ENCODE data around the gene TBC1D22B. TPM values are rescaled to one million over a fixed set of nuclear protein-coding genes. Genes with fewer than 3 reads are reported as not detected.

The TBC1D22B gene
- total and polyA plus RNA-seq, 2 donors (not counting 3 experiments of a cell fraction or from before 2014, with no cell fraction given) = 13.1 to 13.6 TPM

GRCh38 chr6:37257320-37257633 lies 295 bp upstream of the TBC1D22B start:
- H3K4me2 ChIP-seq (ENCODE audit: insufficient read depth, low read length) = peak overlapping the region; percentile 77
- H3K4me1 ChIP-seq (ENCODE audit: control insufficient read depth, extremely low read depth, insufficient read depth, low read length) = peaks cover 22% of the 10 kb centered on the region
- H3K9ac ChIP-seq (replicated peaks; ENCODE audit: extremely low read depth, insufficient read depth, low read length) = peak overlapping the region; percentile 99
- peaks cover 30% of the 10 kb centered on the region for H3K79me2 ChIP-seq (ENCODE audit: control insufficient read depth, insufficient read depth, low read length)
- peak overlapping the region; percentile 97 for H3K27ac ChIP-seq (ENCODE audit: insufficient read depth, low read depth, low read length)
- ChIA-PET POLR2A (interaction anchor here (0.5 to 2.0 kb wide), 6 partner anchors 13 to 121 kb away, joined by 3 to 6 read pairs (median 3); partner anchors contain the start of gene PIM1), CTCF (interaction anchor here (0.6 to 2.4 kb wide), 7 partner anchors 11 to 57 kb away, joined by 3 to 9 read pairs (median 3); no protein-coding TSS in a partner anchor)
- TF ChIP-seq MAX (IDR thresholded peaks at IDR 0.05; ENCODE audit: insufficient read depth, insufficient read length) (no peak), FOS (IDR thresholded peaks at IDR 0.05; ENCODE audit: borderline replicate concordance, insufficient read depth, low read length) (no peak)
- H3K36me3 ChIP-seq (ENCODE audit: control insufficient read depth in 2 of 2, extremely low read depth in 1 of 2, insufficient read depth in 2 of 2, low read length in 2 of 2) = no peaks in the 10 kb centered on the region
- dilution Hi-C loops (cut with MboI; ENCODE audit: extremely low pct_ligation_motif_present, low sequenced_read_pairs) (no loop called here), intact Hi-C loops (cut with micrococcal nuclease) (no loop called here)
- FAIRE-seq (no peak), DNase-seq (ENCODE audit: low read depth, low spot score) (no peak)
- H3K9me3 ChIP-seq (replicated peaks; ENCODE audit: control insufficient read depth, insufficient read depth, low read length) = no peaks in the 10 kb centered on the region
- no peaks in the 10 kb centered on the region for H3K9me1 ChIP-seq (replicated peaks; ENCODE audit: control insufficient read depth, extremely low read depth, insufficient read depth, low read length)
- H4K20me1 ChIP-seq (replicated peaks; ENCODE audit: control insufficient read depth, extremely low read depth, insufficient read depth, low read length) = no peaks in the 10 kb centered on the region
- peak overlapping the region; percentile 70 to 98 (median 80) for H3K4me3 ChIP-seq (replicated peaks in 1 of 3; ENCODE audit: insufficient read depth in 1 of 3, low read depth in 1 of 3, low read length in 3 of 3)
- peak overlapping the region; percentile 66 for H2AFZ ChIP-seq (ENCODE audit: low read depth, low read length)
- no TSS peak for BruUV-seq (replicated peaks)
- H3K27me3 ChIP-seq (ENCODE audit: control insufficient read depth in 2 of 2, insufficient read depth in 2 of 2, low read length in 2 of 2) = no peaks in the 10 kb centered on the region

- peak overlapping the region; percentile 92 for H3K4me2 ChIP-seq (ENCODE audit: insufficient read depth, low read length)
- H3K4me3 ChIP-seq (replicated peaks in 1 of 3; ENCODE audit: insufficient read depth in 1 of 3, low read depth in 1 of 3, low read length in 3 of 3) = peak overlapping the region; percentile 70 to 98 (median 80)
- TF ChIP-seq GATA2 (IDR thresholded peaks at IDR 0.05; ENCODE audit: insufficient read depth, insufficient read length, low read depth, low read length) = no peak
- no peak for TF ChIP-seq EZH2 (IDR thresholded peaks at IDR 0.05; ENCODE audit: borderline replicate concordance, low read depth, low read length, severe bottlenecking)
- TF ChIP-seq POLR2A (IDR thresholded peaks at IDR 0.05; ENCODE audit: low read depth, low read length) = peak; percentile 53
- H3K27ac ChIP-seq (ENCODE audit: insufficient read depth, low read depth, low read length) = peak overlapping the region; percentile 97
- POLR2A ChIA-PET = interaction anchor here (0.9 to 2.0 kb wide), 4 partner anchors 14 to 18 kb away, joined by 3 to 6 read pairs (median 4); no protein-coding TSS in a partner anchor
- H2AFZ ChIP-seq (ENCODE audit: low read depth, low read length) = peak overlapping the region; percentile 86
- DNase-seq (ENCODE audit: low read depth, low spot score) = peak; percentile 50
- no peaks in the 10 kb centered on the region for H3K9me1 ChIP-seq (replicated peaks; ENCODE audit: control insufficient read depth, extremely low read depth, insufficient read depth, low read length)
- intact Hi-C loops (cut with micrococcal nuclease) (loop anchor here (1.0 to 2.0 kb wide), 3 partner anchors 18 to 229 kb away; no protein-coding TSS in a partner anchor), dilution Hi-C loops (cut with MboI; ENCODE audit: extremely low pct_ligation_motif_present, low sequenced_read_pairs) (no loop called here)
- H3K9me3 ChIP-seq (replicated peaks; ENCODE audit: control insufficient read depth, insufficient read depth, low read length) = no peaks in the 10 kb centered on the region
- peak overlapping the region; percentile 99 for H3K9ac ChIP-seq (replicated peaks; ENCODE audit: extremely low read depth, insufficient read depth, low read length)
- no peaks in the 10 kb centered on the region for H4K20me1 ChIP-seq (replicated peaks; ENCODE audit: control insufficient read depth, extremely low read depth, insufficient read depth, low read length)
- H3K79me2 ChIP-seq (ENCODE audit: control insufficient read depth, insufficient read depth, low read length) = peaks cover 41% of the 10 kb centered on the region
- H3K27me3 ChIP-seq (ENCODE audit: control insufficient read depth in 2 of 2, insufficient read depth in 2 of 2, low read length in 2 of 2) = no peaks in the 10 kb centered on the region
- CTCF ChIA-PET = interaction anchor here (1.0 to 2.4 kb wide), 4 partner anchors 16 to 240 kb away, joined by 3 to 8 read pairs (median 3); no protein-coding TSS in a partner anchor
- FAIRE-seq = no peak
- BruUV-seq (replicated peaks) = TSS peak; percentile 72
- H3K4me1 ChIP-seq (ENCODE audit: control insufficient read depth, extremely low read depth, insufficient read depth, low read length) = peaks cover 22% of the 10 kb centered on the region
- no peaks in the 10 kb centered on the region for H3K36me3 ChIP-seq (ENCODE audit: control insufficient read depth in 2 of 2, extremely low read depth in 1 of 2, insufficient read depth in 2 of 2, low read length in 2 of 2)
Observed at GRCh38 chr6:37258405-37259105, 983 bp downstream of the TBC1D22B start.

All from endothelial cell of umbilical vein (primary cell).